ENCODE measurements around the gene CNBD2.
"Not testable (repeated sequence)": the region's sequence is repeated elsewhere in the genome, so short reads cannot be mapped to it uniquely, and the experiment has no call there.

GRCh38 chr20:36049408-36049807 is 81.0 kb downstream of the CNBD2 start:
- TF ChIP-seq, protein P1, sequence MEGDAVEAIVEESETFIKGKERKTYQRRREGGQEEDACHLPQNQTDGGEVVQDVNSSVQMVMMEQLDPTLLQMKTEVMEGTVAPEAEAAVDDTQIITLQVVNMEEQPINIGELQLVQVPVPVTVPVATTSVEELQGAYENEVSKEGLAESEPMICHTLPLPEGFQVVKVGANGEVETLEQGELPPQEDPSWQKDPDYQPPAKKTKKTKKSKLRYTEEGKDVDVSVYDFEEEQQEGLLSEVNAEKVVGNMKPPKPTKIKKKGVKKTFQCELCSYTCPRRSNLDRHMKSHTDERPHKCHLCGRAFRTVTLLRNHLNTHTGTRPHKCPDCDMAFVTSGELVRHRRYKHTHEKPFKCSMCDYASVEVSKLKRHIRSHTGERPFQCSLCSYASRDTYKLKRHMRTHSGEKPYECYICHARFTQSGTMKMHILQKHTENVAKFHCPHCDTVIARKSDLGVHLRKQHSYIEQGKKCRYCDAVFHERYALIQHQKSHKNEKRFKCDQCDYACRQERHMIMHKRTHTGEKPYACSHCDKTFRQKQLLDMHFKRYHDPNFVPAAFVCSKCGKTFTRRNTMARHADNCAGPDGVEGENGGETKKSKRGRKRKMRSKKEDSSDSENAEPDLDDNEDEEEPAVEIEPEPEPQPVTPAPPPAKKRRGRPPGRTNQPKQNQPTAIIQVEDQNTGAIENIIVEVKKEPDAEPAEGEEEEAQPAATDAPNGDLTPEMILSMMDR (IDR thresholded peaks at IDR 0.05), result not testable (repeated sequence)
- TF ChIP-seq POLR2A, EP300 (IDR thresholded peaks at IDR 0.05): not testable (repeated sequence)
